Measurements from ENCODE around the gene CROCC.

DNA sequence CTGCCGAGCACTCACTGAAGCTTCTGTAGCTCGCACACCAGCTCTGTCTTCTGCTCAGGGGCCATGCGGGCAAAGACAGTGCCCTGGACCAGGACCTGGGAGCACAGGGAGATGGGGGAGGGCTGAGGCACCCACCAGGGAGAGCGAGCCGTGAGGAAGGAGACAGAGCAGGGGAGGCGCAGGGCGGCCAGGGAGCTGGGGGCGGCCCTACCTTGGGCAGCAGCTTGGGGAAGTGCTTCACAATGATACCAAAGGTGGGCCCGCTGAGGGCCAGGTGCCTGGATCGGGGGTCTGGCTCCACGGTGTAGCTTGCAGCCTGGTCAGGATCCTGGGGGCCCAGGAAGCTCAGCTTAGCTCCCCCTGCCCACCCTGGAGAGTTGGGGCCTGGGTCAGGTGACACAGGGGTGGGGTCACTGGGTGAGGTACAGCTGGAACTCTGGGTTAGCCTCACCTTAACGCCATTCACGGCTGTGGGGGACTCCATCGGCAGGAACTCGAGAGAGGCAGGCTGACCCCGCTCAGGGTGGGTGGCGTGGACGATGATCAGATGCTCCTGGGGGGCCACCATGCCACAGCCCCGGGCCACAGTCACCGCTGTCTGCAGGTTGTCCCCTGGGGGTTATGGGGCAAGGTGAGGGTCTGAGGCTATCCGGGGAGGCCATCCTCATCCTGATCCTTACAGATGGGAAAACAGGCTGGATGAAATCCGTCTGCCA, 68.1 kb downstream of the CROCC start:
- TF ChIP-seq, protein P1, sequence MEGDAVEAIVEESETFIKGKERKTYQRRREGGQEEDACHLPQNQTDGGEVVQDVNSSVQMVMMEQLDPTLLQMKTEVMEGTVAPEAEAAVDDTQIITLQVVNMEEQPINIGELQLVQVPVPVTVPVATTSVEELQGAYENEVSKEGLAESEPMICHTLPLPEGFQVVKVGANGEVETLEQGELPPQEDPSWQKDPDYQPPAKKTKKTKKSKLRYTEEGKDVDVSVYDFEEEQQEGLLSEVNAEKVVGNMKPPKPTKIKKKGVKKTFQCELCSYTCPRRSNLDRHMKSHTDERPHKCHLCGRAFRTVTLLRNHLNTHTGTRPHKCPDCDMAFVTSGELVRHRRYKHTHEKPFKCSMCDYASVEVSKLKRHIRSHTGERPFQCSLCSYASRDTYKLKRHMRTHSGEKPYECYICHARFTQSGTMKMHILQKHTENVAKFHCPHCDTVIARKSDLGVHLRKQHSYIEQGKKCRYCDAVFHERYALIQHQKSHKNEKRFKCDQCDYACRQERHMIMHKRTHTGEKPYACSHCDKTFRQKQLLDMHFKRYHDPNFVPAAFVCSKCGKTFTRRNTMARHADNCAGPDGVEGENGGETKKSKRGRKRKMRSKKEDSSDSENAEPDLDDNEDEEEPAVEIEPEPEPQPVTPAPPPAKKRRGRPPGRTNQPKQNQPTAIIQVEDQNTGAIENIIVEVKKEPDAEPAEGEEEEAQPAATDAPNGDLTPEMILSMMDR (IDR thresholded peaks at IDR 0.05), result no peak
- TF ChIP-seq EZH2phosphoT487 (IDR thresholded peaks at IDR 0.05) (no peak), EZH2 (IDR thresholded peaks at IDR 0.05) (no peak)

Measured in neural progenitor cell (in vitro differentiated cells).